Muscle of arm (tissue), 12 donors: ENCODE measurements around the gene SPTLC1. TPM values are rescaled to one million over a fixed set of nuclear protein-coding genes. Genes with fewer than 3 reads are reported as not detected.

Source experiments
- DNase-seq: peaks from one replicate; pipeline ENCODE4 v3.0.0-alpha.2; 2013
- polyA plus RNA-seq, 12 donors: library from polyadenylated mRNA; unstranded; fragments of 120-200 nt; gene quantifications; one replicate each; pipeline ENCODE4 v1.2.1, GENCODE V29; 2013; ENCODE audit not compliant: insufficient read length in 12 of 12

SPTLC1 gene
- polyA plus RNA-seq, 12 donors = 40.5 to 69.6 (median 50.9) TPM; not detected in 1

DNA sequence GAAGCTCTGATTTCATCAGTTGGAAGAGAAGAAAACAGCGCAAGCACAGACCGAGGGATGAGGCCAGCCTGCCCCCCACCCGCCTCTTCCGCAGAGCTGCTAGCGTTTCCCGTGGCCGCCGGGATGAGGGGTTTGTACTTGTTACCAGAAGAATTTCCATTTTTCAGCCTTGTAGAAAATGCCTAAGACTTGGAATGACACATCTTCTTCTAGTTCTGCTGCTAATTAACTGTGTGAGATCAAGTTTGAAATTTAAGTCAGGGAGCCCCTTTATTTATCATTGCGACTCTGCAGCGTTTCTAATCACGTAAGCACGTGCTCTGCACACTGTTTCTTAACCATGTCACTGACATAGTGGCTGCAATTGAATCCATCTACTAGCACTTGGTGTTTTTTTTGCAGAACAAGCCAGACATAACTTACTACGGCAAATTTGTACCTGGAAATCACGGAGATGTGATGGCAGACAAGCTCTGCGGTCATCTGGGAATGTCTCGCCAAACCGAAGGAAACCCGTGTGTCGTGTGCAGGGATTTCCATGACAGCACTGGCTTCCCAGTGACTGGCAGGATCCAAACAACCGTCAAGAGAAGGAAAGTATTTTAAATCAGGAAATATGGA, 123.4 kb downstream of the SPTLC1 start:
- peak; percentile 53 for DNase-seq

DNA sequence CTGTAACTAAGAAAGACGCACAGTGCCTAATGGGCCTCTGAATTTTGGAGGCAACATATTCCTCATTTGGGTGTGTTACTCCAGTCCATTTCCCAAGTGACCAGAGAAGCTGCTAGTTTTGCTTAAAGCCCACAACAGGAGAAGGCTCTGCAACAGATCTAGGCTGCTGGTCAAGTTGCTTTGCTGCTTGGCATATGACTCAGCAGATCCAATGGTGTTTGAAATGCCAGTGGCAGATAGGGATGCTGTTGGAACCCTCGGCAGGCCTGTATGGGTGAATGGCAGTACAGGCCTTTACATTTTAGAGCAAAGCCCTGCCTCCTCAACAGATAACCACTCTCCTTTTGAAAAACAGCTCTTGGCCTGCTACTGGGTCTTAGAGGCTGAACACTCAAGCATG, 129.0 kb downstream of the SPTLC1 start:
- no peak for DNase-seq

DNA sequence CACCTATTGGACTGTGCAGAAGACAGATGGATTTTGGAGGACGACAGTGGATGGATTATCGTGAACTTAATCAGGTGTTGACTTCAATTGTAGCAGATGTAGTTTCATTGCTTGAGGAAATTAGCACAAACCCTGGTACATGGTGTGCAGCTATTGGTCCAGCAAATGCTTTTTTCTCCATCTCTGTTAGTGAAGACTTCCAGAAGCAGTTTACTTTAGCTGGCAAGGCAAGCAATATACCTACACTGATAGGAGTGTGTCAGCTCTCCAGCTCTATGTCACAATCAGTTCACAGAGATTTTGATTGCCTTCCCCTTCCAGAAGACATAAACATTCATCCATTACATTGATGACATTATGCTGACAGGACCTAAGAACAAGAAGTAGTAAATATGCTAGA, 129.5 kb downstream of the SPTLC1 start:
- DNase-seq = no peak

Other genes starting within 250 kb of the SPTLC1 start
- gene ROR2, start 165.2 kb downstream of the SPTLC1 start, polyA plus RNA-seq = 10 to 100 TPM in 1 of 12 donors, 1 to 10 TPM in 10, not detected in 1; 1.7 to 13.4 (median 3.2) TPM
- 10 to 100 TPM in 11 of 12 donors, not detected in 1; 40.2 to 79.6 (median 68.8) TPM for gene IARS1, start 178.3 kb upstream of the SPTLC1 start, polyA plus RNA-seq
- 10 to 100 TPM in 11 of 12 donors, not detected in 1; 21.9 to 67.4 (median 25.2) TPM for gene NOL8, start 209.9 kb upstream of the SPTLC1 start, polyA plus RNA-seq
- 1 to 10 TPM in 11 of 12 donors, not detected in 1; 2.2 to 8.2 (median 5.2) TPM for gene CENPP, start 210.5 kb upstream of the SPTLC1 start, polyA plus RNA-seq